Cortex of kidney (tissue), 1 donor: Measurements from ENCODE around the gene PI3.
"Not testable (repeated sequence)": the region's sequence is repeated elsewhere in the genome, so short reads cannot be mapped to it uniquely, and the experiment has no call there.

Experiments used
- DNase-seq: peaks from one replicate; lab custom pipeline; 2025; lab: John Stamatoyannopoulos, UW

The PI3 gene, protein sequence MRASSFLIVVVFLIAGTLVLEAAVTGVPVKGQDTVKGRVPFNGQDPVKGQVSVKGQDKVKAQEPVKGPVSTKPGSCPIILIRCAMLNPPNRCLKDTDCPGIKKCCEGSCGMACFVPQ

DNA sequence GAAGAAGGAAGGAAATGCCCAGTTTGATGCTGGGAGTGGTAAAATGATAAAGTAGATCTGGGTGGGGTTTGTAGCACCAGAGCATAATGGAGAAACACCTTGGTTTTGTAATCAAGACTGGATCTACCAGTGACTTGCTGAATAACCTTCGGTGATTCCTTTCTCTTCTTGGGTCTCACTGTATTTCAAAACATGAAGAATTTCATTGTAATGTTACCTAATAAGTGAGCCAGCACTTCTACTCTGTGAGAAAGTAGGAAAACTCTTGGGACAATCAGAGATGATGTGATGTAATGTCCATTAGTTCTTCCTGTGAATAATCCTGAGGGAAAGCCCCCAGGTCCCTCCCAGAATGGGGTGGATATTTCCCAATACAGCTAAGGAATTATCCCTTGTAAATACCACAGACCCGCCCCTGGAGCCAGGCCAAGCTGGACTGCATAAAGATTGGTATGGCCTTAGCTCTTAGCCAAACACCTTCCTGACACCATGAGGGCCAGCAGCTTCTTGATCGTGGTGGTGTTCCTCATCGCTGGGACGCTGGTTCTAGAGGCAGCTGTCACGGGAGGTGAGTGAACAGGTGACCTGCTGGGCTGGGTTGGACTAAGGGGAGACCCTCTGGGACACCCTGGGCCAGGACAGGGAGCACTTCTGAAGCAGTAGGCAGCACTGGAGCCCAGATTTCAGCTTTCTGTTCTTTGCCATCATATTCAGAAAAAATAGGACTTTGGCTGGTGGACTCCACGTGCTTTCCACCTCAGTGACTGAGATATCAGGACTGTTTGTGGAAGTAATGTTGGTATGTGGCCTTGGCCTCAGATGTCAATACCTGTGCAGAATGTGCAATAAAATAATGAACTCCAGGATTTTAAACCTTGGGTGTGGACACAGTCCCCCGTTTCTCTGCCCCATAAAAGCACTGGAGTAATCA is at the start of gene PI3:
Gene PI3 (plus strand): TSS at position 469 of the 931 bp plus-strand sequence. CDS start 21 bp downstream, at position 490.
- no peak for DNase-seq

DNA sequence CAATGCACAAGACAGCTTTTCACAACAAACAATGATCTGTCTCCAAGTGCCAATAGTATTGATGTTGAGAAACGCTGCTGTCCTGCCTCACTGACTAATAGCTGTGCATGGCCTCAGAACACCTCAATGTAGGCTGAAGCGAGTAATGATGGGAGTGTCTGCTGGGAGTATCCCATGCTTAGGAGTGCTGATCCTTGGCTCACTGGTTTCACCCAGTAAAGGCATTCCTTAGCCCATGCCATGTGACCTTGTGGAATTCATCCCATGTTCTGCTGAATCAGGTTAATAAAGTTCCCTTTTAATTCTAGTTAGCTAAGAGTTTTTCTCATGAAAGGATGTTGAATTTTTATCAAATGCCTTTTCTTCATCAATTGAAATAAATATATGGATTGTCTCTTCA is 46.6 kb upstream of the PI3 start:
- DNase-seq = no peak

DNA sequence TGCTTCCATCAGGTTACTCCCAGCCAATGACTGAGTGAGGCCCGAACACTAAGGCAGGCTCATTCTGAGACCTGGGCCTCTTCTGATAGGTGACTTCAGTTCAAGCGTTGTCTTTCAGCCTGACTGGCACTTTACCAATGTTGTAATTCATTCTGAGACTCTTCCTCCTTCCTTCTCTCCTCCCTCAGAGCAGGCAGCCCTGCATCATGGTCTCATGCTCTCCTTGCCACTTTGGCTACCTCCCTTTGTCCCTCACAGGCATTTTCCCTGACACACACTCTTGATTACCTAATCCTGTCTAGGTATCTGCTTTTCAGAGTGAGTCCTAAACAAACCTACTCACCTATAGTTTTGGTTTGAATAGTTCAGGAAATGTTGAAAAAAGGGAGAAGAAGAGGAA is 37.8 kb upstream of the PI3 start:
- DNase-seq = no peak

DNA sequence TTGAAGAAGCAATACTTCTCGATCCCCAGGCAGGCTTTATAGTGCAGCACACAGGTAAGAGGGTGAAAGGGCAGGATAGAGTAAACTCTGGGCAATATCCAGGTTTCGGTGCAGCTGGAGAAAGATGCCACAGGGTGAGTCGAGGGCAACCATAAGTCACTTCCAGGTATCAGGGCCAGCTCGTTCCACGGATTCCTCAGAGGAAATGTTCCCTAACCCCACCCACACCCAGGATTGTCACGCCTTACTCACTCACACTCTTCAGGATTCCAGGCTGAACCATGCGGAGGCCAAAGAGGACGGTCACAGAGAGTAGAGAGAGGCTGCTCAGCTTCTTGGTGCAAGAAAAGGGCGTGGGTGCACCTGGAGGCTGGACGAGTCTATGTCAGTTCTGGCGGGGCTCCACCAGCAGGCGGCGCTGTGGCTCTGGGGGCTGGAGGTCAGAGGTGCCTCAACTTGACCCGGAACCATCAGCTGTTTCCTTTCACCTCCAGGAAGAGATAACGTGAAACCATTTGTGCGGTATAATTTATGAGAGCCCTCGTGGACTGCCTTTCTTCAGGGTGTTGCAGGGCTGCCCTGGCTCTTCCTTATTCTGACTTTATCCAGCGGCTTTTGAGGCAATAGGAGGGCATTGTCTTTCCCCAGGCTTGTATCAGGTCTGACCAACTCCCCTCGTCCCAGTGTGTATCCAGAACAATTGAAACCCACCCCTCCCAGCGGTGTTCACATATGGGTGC is 36.0 kb upstream of the PI3 start:
- DNase-seq = no peak

DNA sequence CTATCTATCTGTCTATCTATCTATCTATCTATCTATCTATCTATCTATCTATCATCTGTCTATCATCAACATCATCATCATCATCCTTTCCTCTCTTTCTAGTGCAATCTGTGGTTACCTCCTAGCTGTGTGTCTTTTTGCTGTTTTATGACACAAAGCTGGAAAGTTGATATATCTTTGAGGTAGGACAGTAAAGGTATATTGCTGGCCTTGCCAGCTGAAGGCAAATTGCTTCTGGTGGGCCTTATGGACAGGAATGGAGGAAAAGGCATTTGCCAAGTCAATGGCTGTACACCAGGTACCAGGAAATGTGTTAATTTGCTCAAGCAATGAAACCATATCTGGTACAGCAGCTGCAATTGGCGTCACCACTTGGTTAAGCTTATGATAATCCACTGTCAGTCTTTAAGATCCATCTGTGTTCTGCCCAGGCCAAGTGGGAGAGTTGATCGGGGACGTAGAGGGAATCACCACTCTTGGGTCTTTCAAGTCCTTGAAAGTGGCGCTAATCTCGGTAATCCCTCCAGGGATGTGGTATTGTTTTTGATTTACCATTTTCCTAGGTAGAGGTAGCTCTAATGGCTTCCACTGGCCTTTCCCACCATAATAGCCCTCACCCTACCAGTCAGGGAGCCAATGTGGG is 34.8 kb upstream of the PI3 start:
- DNase-seq = not testable (repeated sequence)

DNA sequence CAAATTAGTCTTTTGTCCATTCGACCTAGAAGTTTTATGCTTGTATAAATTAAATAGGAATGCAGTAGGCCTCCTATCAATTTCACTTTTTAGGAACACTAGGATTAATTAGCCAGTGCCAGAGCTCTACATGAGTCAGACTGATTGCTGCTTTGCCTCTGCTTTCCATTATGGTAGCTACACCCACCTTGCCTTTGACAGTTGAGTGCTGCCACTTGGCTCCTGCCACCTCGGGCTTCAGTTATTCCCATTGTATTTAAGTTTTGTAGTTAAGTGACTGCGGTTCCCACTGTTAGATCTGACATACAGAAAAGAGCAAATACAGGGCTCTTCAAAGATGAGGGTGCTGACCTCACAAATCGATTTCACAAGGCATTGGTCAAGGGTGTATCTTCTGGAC is 33.9 kb upstream of the PI3 start:
- DNase-seq = no peak

DNA sequence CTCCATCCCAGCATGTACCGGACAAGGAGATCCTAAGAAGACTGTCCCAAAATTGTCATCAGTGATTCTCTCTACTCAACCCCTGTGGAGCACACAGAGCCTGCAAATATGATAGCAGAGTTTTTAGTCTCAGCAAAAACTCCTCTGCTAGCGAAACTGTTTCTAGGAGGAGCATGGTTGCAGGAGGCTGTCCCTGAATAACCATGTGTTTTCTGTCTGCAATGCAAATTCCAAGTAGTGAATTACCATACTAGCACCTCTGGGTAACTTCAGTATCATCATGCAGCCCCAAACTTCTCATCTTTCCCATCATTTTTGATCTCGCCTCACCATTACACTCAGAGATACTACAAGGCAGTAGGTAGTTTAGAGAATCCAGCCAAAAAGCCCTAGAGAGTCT is 25.6 kb upstream of the PI3 start:
- DNase-seq = no peak

DNA sequence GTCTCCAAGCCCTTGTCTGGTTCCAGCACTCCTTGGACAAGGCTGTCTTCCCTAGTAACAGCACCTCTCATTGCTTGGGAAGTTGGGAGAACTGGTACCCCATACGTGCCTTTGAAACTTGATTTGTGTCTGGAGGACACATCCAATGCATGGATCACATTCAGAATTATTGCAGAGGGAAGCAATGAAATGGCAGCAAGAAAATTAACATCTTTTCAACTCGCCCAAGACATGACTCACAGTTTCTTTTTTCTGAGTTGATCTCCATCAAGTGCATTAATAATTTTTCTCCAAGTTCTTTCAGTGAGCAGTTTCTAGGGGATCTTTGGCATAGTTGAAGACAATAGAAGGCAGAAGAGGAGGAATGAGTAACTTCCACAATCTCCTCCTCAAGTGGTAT is 22.3 kb upstream of the PI3 start:
- DNase-seq = no peak

DNA sequence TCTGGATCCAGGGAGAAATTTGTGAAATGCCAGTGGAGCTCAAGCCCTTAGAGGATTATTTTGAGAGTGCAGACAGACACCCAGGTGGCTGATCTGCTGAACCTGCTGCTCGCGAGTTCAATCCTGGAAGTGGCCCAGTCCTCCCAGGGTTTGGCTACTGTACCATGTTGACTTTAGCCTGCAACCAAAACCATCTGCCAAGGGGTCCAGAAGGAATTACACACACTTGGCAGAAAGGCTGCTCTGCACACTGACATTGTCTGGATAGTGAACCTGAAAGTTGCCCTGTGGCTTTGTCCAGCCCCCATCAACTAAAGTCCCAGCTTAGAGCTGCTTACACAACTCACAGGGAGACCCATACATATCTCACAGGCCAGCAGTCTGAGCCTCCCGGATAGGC is 21.6 kb upstream of the PI3 start:
- DNase-seq = no peak

DNA sequence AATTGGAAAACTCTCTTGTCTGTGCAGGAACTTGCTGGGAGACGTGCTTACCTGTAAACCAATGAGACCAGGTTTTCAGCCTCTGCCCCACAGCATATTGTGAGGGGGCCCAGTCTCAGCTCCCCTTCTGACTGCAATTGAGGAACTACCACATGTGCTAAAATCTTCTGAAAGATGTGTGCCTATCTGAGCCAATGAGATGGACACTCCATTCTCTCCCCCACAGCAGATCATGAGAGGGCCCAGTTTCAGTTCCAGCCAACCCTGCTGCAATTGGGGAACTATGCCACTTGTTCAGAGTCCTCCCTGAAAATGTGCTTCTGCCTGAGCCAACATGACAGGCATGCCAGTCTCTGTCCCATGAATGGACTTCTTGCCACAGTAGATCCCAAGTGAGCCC is 20.9 kb upstream of the PI3 start:
- DNase-seq = no peak

DNA sequence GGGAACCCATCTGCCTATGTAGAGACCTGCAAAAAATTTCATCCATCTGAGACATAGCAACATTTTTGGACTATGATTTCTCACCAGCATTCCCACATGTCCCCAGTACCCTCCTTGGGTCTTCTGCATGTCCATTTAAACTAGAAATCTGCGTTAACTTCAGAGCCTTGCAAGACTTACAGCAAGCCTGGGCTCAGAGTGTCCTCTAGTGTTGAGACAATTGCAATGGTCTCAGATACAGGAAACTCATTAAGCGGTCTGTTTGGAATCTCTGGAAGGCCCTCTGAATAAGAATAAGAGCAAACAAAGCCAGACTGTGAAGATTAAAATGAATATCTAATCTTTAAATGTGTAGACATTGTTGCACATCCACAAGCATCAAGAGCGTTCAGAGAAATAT is 20.5 kb upstream of the PI3 start:
- DNase-seq = no peak

DNA sequence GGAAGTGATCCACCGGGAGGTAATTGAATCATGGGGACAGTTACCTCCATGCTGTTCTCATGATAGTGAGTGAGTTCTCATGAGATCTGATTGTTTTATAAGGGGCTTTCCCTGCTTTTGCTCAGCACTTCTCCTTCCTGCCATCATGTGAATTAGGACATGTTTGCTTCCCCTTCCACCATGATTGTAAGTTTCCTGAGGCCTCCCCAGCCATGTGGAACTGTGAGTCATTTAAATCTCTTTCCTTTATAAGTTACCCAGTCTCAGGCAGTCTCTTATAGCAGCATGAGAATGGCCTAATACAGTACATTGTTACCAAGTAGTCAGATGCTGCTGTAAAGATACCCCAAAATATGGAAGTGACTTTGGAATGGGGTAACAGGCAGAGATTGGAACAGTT is 19.9 kb upstream of the PI3 start:
- not testable (repeated sequence) for DNase-seq

DNA sequence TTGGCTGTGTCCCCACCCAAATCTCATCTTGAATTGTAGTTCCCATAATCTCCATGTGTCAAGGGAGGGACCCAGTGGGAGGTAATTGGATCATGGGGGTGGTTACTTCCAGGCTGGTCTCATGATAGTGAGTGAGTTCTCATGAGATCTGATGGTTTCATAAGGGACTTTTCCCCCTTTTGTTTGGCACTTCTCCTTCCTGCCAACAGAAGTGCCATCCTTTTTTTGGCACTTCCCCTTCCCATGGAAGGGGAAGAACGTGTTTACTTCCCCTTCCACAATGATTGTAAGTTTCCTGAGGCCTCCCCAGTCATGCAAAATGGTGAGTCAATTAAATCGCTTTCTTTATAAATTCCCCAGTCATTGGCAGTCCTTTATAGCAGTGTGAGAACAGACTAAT is 18.0 kb upstream of the PI3 start:
- no peak for DNase-seq

DNA sequence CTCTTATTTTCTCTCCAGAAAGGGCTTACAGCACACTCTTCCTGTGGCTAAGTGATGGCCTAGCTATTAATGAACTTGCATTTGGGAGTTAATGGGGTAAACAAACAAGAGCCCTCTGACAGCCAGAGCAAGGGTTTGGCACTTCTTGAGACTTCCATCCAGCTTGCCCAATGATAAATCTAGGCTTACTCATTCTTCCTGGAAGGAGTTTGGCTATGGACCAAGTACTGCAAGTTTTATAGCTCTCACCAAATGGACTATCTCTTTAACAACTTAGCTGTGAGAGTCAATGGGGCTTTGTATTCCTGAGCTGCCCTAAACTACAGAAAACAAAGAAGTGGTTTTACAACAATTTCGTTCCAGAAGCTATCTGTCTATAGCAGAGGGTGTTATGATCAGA is 16.7 kb upstream of the PI3 start:
- no peak for DNase-seq

DNA sequence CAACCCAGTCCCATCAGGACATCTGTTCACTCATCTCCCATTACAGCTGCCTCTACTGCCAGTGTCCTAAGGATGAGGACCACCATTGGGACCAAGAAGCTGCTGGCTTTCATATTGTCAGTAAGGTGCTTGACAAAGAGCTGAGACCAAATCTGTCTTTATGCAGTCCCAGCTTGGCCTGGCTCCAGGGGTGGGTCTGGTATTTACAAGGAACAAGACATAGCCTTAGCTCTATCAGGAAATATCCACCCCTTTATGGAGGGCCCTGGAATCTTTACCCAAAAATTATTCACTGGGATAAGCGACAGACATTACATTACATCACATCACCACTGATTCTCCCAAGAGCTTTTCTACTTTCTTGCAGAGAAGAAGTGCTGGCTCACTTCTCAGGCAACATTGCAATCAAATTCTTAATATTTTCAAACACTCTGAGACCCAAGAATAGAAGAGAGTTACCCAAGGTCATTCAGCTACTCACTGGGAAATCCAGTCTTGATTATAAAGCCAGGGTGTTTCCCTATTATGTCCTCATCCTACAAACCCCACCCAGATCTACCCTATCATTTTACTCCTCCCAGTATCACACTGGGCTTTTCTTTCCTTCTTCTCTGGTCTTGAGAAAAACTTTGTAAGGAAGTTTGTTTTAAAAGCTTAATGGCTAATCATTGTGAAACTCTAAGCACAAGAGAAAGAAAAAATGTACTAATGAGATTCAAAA is 11.5 kb upstream of the PI3 start:
- DNase-seq = no peak

DNA sequence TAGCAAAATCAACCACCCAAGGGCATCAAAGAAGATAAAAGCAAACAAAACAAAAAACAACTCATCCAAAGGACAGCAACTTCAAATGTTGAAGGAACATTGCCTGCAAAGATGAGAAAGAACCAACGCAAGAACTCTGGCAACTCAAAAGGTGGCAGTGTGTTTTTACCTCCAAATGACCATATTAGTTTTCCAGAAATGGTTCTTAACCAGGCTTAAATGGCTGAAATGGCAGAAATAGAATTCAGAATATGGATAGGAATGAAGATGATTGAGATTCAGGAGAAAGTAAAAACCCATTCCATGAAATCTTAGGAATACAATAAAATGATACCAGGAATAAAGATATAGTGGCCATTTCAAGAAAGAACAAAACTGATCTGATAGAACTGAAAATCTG is 9.8 kb upstream of the PI3 start:
- DNase-seq = no peak

DNA sequence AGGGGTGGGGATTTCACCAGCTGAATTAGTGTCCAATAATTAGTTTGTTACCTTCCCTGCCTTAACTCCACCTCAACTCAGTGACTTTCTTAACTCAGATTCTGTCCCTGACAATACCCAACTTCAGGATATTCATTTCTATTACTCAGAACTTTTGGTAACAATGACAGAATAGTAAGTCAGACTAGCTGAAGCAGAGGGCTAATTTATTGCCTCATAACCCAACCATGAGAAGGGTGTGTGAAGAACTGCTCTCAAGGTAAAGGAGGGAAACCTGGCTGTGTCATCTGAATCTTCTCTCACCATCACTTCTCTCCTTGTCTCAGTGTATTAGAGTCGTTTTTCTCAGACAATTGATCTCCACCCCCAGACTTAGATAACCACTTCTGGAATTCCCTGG is 1.2 kb upstream of the PI3 start:
- no peak for DNase-seq

DNA sequence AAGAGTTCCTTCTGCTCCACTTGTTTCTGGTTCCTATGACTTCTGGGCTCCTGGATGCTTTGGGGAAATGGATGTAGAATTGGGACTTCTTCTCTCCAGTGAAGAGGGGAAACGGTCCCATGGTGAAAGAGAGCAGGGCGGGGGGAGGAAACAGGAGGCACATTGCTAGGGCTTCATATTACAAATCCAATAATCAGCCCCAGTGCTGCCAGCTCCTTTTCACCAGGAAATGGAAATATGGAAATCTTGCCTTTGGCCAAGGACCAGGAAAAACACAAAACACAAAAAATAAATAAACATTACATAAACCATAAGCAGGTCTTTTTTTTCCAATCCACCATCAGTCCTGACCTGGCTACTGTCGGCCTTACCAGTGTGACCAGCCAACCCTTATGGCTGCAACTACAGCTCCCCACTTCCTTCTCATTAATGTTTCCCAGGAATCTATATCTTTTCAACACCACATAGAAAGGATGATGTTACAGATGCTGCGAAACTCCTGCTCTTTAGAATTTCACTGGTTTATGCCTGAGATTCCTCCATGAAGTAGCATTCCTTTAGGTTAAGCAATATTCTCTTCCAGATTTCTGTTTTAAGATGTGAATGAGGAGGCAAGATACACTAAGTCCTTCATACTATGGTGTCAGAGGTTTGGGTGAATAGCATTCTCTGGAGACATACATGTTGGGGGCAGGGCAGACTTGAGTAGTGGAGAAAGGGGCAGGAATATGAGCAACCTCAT is 2.0 kb downstream of the PI3 start:
- no peak for DNase-seq

DNA sequence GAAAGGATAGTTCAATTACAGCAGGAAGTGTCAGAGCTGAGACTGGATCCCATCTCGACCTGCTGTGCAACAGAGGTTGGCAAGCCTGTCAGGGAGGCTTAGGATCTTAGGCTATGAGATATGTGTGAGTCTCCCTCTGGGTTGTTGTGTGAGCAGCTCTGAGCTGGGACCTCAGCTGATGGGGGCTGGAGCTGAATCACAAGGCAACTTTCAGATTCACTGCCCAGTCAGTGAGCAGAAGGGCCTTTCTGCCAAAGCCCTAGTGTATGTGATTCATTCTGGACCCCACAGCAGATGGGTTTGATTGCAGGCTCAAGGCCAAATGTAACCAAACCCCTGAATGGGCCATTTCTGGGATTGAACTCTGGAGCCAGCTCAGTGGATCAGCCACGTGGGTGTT is 4.5 kb downstream of the PI3 start:
- DNase-seq = no peak

DNA sequence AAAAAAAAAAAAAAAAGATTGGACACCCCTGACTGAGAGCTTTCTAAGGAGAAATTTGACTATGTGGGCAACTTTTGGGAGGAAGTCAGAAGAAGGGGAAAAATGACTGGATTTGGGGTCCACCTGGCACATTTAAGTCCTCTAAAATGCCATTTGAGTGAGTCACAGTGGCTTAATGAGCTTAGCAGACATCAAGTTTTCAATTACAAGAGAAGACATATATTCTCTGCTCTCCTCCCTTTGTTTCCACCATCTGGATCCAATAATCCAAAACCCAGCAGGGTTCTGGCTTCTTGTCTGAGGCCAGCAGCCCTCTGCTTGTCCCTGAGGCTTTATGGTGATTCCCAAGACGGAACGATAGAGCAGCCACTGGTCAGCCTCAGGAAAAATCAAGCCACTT is 6.9 kb downstream of the PI3 start:
- DNase-seq = no peak

DNA sequence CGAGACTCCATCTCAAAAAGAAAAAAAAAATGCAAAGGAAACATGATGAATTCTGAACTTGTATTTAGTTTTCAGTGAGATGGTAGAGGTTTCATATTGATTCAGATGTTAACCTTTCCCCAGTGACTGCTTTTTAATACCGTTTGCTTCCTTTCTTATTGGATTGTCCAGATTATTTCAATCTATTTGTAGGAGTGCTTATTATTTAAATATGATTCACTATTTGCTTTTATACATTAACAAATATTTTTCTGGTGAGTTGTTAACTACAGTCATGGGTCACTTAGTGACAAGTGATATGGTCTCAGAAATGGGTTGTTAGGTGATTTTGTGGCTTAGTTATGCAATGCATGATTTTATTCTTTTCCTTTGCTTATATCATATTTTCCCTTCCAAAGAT is 8.4 kb downstream of the PI3 start:
- no peak for DNase-seq
